ENCODE measurements around the gene FRMD4A.
"Not testable (repeated sequence)": the region's sequence is repeated elsewhere in the genome, so short reads cannot be mapped to it uniquely, and the experiment has no call there.

Gene FRMD4A

GRCh38 chr10:13909516-13910258 lies 421.0 kb downstream of the FRMD4A start:
- no peak for DNase-seq (ENCODE audit: low spot score)

- no peak for DNase-seq (ENCODE audit: low spot score)
These were observed 422.2 kb downstream of the FRMD4A start for GRCh38 chr10:13908475-13908874.

- DNase-seq (ENCODE audit: low spot score), result no peak
These were observed 423.2 kb downstream of the FRMD4A start for GRCh38 chr10:13907570-13907969.

GRCh38 chr10:13905281-13905680 lies 425.4 kb downstream of the FRMD4A start:
- no peak for DNase-seq (ENCODE audit: low spot score)

DNA sequence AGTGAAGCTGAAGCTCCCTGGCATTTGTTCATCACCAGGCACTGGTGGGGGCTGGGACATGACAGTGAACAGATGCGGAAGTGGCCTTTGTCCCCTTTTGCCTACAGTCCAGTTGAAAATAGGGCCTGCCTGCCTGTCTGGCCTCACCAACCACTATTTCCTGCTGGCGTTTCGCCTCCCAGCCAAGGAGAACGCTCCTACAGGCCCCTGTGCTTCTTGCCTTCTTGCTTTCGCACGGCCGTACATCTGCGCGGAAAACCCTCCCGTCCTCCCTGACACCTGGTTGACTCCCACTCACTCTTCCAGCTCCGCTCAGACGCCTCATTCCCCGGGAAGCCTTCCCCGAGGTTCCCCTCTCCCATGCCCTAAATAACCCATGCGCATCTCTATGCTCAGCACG lies 426.7 kb downstream of the FRMD4A start:
- no peak for DNase-seq (ENCODE audit: low spot score)

GRCh38 chr10:13902868-13903587 lies 427.7 kb downstream of the FRMD4A start:
- no peak for DNase-seq (ENCODE audit: low spot score)

- no peak for DNase-seq (ENCODE audit: low spot score)
These were observed 430.8 kb downstream of the FRMD4A start for GRCh38 chr10:13899941-13900340.

- not testable (repeated sequence) for DNase-seq (ENCODE audit: low spot score)
These were observed 434.6 kb downstream of the FRMD4A start for GRCh38 chr10:13896146-13896545.

DNA sequence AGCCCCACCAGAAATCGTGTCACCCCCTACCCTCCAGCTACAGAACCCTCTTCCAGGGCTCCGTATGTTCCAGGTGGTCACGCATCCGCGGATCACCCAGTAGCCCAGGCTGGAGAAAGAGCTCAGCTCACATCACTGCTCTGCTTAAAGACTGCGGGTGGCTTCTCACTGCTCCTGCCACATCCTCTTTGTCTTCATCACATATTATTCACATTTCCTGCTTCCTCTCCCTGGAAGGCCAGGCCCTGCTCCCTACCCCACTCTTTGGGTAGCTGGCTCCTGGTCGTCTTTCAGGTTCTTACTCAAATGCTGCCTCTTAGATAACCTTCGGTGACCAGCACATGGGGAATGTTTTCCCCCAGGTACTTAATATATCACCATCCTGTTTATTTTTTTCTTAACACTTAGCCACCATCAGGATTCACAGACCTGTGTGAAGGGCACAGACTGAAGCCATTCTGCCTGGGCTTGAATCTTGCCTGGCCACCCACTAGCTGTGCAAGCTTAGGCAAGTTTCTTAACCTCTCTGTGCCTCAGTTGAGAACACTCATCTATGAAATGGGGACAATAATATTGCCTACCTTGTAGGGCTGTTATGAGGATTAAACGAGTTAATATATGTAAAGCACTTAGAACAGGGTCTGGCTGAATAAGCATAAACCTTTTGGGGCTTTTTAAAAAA lies 436.2 kb downstream of the FRMD4A start:
- no peak for DNase-seq (ENCODE audit: low spot score)

- DNase-seq (ENCODE audit: low spot score), result no peak
These were observed 436.8 kb downstream of the FRMD4A start for GRCh38 chr10:13893926-13894325.

DNA sequence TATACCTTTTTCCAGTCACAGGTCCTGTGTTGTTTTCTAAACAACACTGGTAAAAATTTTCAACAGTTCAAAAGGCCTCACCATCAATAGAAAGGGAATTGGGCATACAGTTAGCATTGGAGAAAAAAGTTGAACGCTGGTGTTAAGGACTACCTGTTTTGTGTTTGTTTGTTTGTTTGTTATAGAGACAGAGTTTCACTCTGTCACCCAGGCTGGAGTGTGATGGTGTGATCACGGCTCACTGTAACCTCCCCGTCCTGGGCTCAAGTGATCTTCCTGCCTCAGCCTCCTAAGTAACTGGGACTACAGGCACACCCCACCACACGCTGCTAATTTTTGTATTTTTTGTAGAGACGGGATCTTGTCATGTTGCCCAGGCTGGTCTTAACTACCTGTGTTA lies 437.9 kb downstream of the FRMD4A start:
- no peak for DNase-seq (ENCODE audit: low spot score)

- no peak for DNase-seq (ENCODE audit: low spot score)
These were observed 438.7 kb downstream of the FRMD4A start for GRCh38 chr10:13892001-13892491.

- DNase-seq (ENCODE audit: low spot score), result no peak
These were observed 439.4 kb downstream of the FRMD4A start for GRCh38 chr10:13891128-13892000.

- no peak for DNase-seq (ENCODE audit: low spot score)
These were observed 440.2 kb downstream of the FRMD4A start for GRCh38 chr10:13890233-13891127.

DNA sequence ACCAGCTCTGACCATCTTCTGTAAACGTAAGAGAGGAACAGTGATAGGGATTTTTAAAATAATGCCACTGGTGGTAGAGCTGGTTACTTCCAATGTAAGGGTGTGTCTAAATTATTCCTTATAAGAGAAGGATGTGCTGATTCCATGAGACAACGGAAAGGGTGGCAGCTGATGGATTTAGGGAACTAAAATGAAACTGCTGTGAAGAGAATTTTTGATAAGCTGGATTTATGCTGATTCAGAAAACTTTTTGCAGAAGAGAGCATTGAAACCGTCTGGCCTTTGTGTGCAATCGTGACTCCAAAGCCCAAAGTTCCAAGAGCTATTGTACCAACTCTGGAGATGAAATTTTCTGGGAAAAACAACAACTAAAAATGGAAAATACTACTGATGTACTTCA lies 443.0 kb downstream of the FRMD4A start:
- no peak for DNase-seq (ENCODE audit: low spot score)

- no peak for DNase-seq (ENCODE audit: low spot score)
These were observed 445.3 kb downstream of the FRMD4A start for GRCh38 chr10:13885238-13885990.

- no peak for DNase-seq (ENCODE audit: low spot score)
These were observed 446.9 kb downstream of the FRMD4A start for GRCh38 chr10:13883636-13884444.

DNA sequence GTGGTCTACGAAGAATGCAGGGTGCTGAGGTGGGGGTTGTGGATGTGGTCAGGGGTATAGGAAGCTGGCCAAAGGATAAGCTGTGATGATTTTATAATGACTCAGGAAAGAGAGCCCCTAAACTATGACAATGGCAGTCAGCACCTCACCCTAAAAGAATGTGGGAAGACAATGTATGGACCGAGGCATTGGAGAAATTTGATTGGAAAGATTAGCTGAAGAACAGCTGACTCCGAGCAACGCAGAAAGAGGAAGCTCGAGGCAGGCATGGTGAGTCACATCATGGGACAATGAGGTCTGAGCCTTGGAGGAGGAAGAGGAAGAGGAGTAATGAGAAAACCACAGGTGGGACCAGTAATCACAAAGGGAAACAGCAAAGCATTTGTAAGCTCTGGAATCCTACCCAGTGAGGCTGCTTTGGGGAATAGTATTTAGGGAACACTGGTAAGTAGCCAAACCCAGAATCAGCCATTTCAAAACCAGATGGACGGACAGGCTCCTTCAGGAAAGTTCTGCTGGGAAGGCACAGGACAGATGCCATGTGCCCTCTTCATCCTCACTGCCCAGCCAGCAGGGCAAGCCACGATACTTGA lies 448.5 kb downstream of the FRMD4A start:
- no peak for DNase-seq (ENCODE audit: low spot score)

GRCh38 chr10:13880760-13881159 lies 450.0 kb downstream of the FRMD4A start:
- DNase-seq (ENCODE audit: low spot score), result no peak
